ENCODE results near the gene TMEM53. TPM values are rescaled to one million over a fixed set of nuclear protein-coding genes. Genes with fewer than 3 reads are reported as not detected.

The TMEM53 gene
- total and polyA plus RNA-seq, 2 donors (not counting 3 experiments of a cell fraction or from before 2014, with no cell fraction given), result 5.3 to 16.5 TPM

GRCh38 chr1:44603718-44604117 is 70.6 kb downstream of the TMEM53 start:
- dilution Hi-C loops (cut with MboI; ENCODE audit: extremely low pct_ligation_motif_present, low sequenced_read_pairs), result no loop called here
- DNase-seq (ENCODE audit: low read depth, low spot score) (no peak), FAIRE-seq (no peak)
- Histone ChIP-seq H3K9me3 (replicated peaks; ENCODE audit: control insufficient read depth, insufficient read depth, low read length) (no peaks in the 10 kb centered on the region), H3K36me3 (ENCODE audit: control insufficient read depth in 2 of 2, extremely low read depth in 1 of 2, insufficient read depth in 2 of 2, low read length in 2 of 2) (no peaks in the 10 kb centered on the region), H3K9me1 (replicated peaks; ENCODE audit: control insufficient read depth, extremely low read depth, insufficient read depth, low read length) (no peaks in the 10 kb centered on the region), H3K79me2 (ENCODE audit: control insufficient read depth, insufficient read depth, low read length) (no peaks in the 10 kb centered on the region), H4K20me1 (replicated peaks; ENCODE audit: control insufficient read depth, extremely low read depth, insufficient read depth, low read length) (no peaks in the 10 kb centered on the region), H3K27me3 (ENCODE audit: control insufficient read depth in 2 of 2, insufficient read depth in 2 of 2, low read length in 2 of 2) (peaks cover 8 to 14% of the 10 kb centered on the region in 2 experiments), H3K9ac (replicated peaks; ENCODE audit: extremely low read depth, insufficient read depth, low read length) (no peak overlapping the region), H3K4me2 (ENCODE audit: insufficient read depth, low read length) (no peak overlapping the region), H2AFZ (ENCODE audit: low read depth, low read length) (no peak overlapping the region), H3K27ac (ENCODE audit: insufficient read depth, low read depth, low read length) (no peak overlapping the region), H3K4me1 (ENCODE audit: control insufficient read depth, extremely low read depth, insufficient read depth, low read length) (no peaks in the 10 kb centered on the region), H3K4me3 (replicated peaks in 1 of 3; ENCODE audit: insufficient read depth in 1 of 3, low read depth in 1 of 3, low read length in 3 of 3) (no peak overlapping the region)
- intact Hi-C loops (cut with micrococcal nuclease), result no loop called here
- BruUV-seq (replicated peaks), result no TSS peak
- CTCF ChIA-PET, result interaction anchor here (0.8 to 15.0 kb wide), 4 partner anchors 9 to 386 kb away, joined by 3 to 398 read pairs (median 6); no protein-coding TSS in a partner anchor
- POLR2A ChIA-PET, result no interaction called here
- TF ChIP-seq, protein P1, sequence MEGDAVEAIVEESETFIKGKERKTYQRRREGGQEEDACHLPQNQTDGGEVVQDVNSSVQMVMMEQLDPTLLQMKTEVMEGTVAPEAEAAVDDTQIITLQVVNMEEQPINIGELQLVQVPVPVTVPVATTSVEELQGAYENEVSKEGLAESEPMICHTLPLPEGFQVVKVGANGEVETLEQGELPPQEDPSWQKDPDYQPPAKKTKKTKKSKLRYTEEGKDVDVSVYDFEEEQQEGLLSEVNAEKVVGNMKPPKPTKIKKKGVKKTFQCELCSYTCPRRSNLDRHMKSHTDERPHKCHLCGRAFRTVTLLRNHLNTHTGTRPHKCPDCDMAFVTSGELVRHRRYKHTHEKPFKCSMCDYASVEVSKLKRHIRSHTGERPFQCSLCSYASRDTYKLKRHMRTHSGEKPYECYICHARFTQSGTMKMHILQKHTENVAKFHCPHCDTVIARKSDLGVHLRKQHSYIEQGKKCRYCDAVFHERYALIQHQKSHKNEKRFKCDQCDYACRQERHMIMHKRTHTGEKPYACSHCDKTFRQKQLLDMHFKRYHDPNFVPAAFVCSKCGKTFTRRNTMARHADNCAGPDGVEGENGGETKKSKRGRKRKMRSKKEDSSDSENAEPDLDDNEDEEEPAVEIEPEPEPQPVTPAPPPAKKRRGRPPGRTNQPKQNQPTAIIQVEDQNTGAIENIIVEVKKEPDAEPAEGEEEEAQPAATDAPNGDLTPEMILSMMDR (IDR thresholded peaks at IDR 0.05; ENCODE audit: extremely low read depth in 1 of 2, insufficient read depth in 1 of 2, low read depth in 1 of 2, low read length in 2 of 2), result no peak
- TF ChIP-seq MYC (IDR thresholded peaks at IDR 0.05; ENCODE audit: low read depth, low read length), result no peak

Small RNAs within 50 kb of the gene (small RNA-seq; reads per million reads assigned to genes)
- 19.7 reads per million, percentile 78 among the genes with 10 or more reads in this experiment for gene RNU5F-1 (ENCODE audit: insufficient read depth, insufficient read length, low read depth, low replicate concordance)

Other genes with a start within 250 kb of the TMEM53 start
- not detected in 2 replicates for gene ARMH1, start 233 bp upstream of the TMEM53 start, total RNA-seq
- gene ARMH1, start 233 bp upstream of the TMEM53 start, polyA plus RNA-seq, result 0.17 and 0.48 TPM in 2 replicates
- not detected in 2 replicates for gene RNU5D-1, start 56.7 kb upstream of the TMEM53 start, total RNA-seq
- not detected in 2 replicates for gene RNU5D-1, start 56.7 kb upstream of the TMEM53 start, polyA plus RNA-seq
- gene KIF2C, start 65.4 kb upstream of the TMEM53 start, total RNA-seq, result 44.3 and 53.7 TPM in 2 replicates
- gene KIF2C, start 65.4 kb upstream of the TMEM53 start, polyA plus RNA-seq, result 20.7 and 27.1 TPM in 2 replicates
- 1,842 and 1,896 TPM in 2 replicates for gene RPS8, start 101.1 kb upstream of the TMEM53 start, total RNA-seq
- gene RPS8, start 101.1 kb upstream of the TMEM53 start, polyA plus RNA-seq, result 1,808 and 2,306 TPM in 2 replicates
- 0.21 TPM in 1 of 2 replicates, not detected in the other for gene BEST4, start 113.7 kb upstream of the TMEM53 start, total RNA-seq
- 0.21 and 0.29 TPM in 2 replicates for gene BEST4, start 113.7 kb upstream of the TMEM53 start, polyA plus RNA-seq
- 55.0 and 60.0 TPM in 2 replicates for gene PLK3, start 125.9 kb upstream of the TMEM53 start, total RNA-seq
- gene PLK3, start 125.9 kb upstream of the TMEM53 start, polyA plus RNA-seq, result 66.7 and 90.1 TPM in 2 replicates
- gene DYNLT4, start 132.9 kb upstream of the TMEM53 start, total RNA-seq, result 0.62 and 1.1 TPM in 2 replicates
- gene DYNLT4, start 132.9 kb upstream of the TMEM53 start, polyA plus RNA-seq, result 0.46 and 1.1 TPM in 2 replicates
- gene BTBD19, start 134.0 kb upstream of the TMEM53 start, total RNA-seq, result 69.9 and 72.5 TPM in 2 replicates
- gene BTBD19, start 134.0 kb upstream of the TMEM53 start, polyA plus RNA-seq, result 97.9 and 115 TPM in 2 replicates
- 1.8 and 1.9 TPM in 2 replicates for gene PTCH2, start 168.8 kb upstream of the TMEM53 start, total RNA-seq
- gene PTCH2, start 168.8 kb upstream of the TMEM53 start, polyA plus RNA-seq, result 1.8 and 2.6 TPM in 2 replicates

All from endothelial cell of umbilical vein (primary cell).